GM12878 (cell line): ENCODE results near the gene CTNNA2. TPM values are rescaled to one million over a fixed set of nuclear protein-coding genes. Genes with fewer than 3 reads are reported as not detected.

ENCODE experiments used
- ATAC-seq: fragments of 200-7000 bp; cut with Tn5 transposase; 3 replicates; pipeline ENCODE4 v1.9.1; 2020; ENCODE audit warnings: mild to moderate bottlenecking, moderate library complexity
- BruUV-seq: library from RNA; stranded (reverse); fragments of 400-500 nt; replicated peaks from 2 replicates; lab custom pipeline; 2021; lab: Mats Ljungman, UMichigan
- CTCF ChIA-PET: fragments of 300-600 bp; sonication (Branson Sonifier 250); formaldehyde crosslinking; extraction: SDS; loops from one replicate; lab custom pipeline; 2021; ENCODE audit warnings: inconsistent platforms; lab: Yijun Ruan, JAX
- POLR2A ChIA-PET: fragments of 350-600 bp; formaldehyde crosslinking; extraction: SDS; loops from one replicate; lab custom pipeline; 2021; ENCODE audit warnings: inconsistent platforms; lab: Charles Lee
- RAD21 ChIA-PET: fragments of 300-600 bp; sonication (Branson Sonifier 250); formaldehyde crosslinking; loops from one replicate; lab custom pipeline; 2023; ENCODE audit warnings: antibody characterized with exemption; ENCODE audit not compliant: unreplicated experiment; lab: Charles Lee
- SMC1A ChIA-PET: fragments of 300-600 bp; sonication (Branson Sonifier 250); formaldehyde crosslinking; loops from one replicate; lab custom pipeline; 2023; ENCODE audit not compliant: unreplicated experiment, uncharacterized antibody; lab: Charles Lee
- DNase-seq: peaks from one replicate; pipeline ENCODE4 v3.0.0-alpha.2; 2011; ENCODE audit warnings: low read depth, low spot score
- FAIRE-seq: peaks from 3 replicates; lab custom pipeline; 2011; peaks lifted over from hg19 to GRCh38; lab: Jason Lieb, UNC
- H2AFZ ChIP-seq: 2 replicates; pipeline ENCODE4 v1.6.0; 2011; ENCODE audit warnings: low read depth, low read length, control low read depth; ENCODE audit not compliant: control insufficient read depth
- H3K27ac ChIP-seq: 2 replicates; pipeline ENCODE4 v1.5.1; 2011; ENCODE audit warnings: control low read depth; ENCODE audit not compliant: control insufficient read depth, insufficient read depth
- H3K27me3 ChIP-seq, 2 experiments: replicated peaks in 1 of 2; 2 replicates each; pipeline versions ENCODE4 v1.6.0 to v1.6.1; 2011; ENCODE audit warnings: low read length in 1 of 2; ENCODE audit not compliant: control insufficient read depth in 2 of 2, insufficient read depth in 2 of 2
- H3K36me3 ChIP-seq, 2 experiments: 2 replicates each; pipeline ENCODE4 v1.5.1; 2011; ENCODE audit warnings: low read length in 1 of 2; ENCODE audit not compliant: control insufficient read depth in 2 of 2, insufficient read depth in 2 of 2
- H3K4me1 ChIP-seq: 2 replicates; pipeline ENCODE4 v1.6.1; 2011; ENCODE audit warnings: mild to moderate bottlenecking, low read length, moderate library complexity, mixed read lengths; ENCODE audit not compliant: control insufficient read depth, insufficient read depth
- H3K4me2 ChIP-seq: 2 replicates; pipeline ENCODE4 v1.6.0; 2011; ENCODE audit warnings: control low read depth; ENCODE audit not compliant: control insufficient read depth, insufficient read depth
- H3K4me3 ChIP-seq: fragments of 200-600 bp; sonication (generic); 2 replicates; pipeline ENCODE4 v1.5.1; 2016
- H3K79me2 ChIP-seq: 2 replicates; pipeline ENCODE4 v1.6.0; 2011; ENCODE audit warnings: low read length; ENCODE audit not compliant: control insufficient read depth, insufficient read depth
- H3K9ac ChIP-seq: 2 replicates; pipeline ENCODE4 v1.8.0; 2011; ENCODE audit warnings: low read length, control low read depth, mixed read lengths; ENCODE audit not compliant: control insufficient read depth, insufficient read depth
- H3K9me3 ChIP-seq: replicated peaks from 3 replicates; pipeline ENCODE4 v1.5.1; 2011; ENCODE audit warnings: mild to moderate bottlenecking, low read length; ENCODE audit not compliant: control insufficient read depth, insufficient read depth
- H4K20me1 ChIP-seq: 2 replicates; pipeline ENCODE4 v1.6.0; 2011; ENCODE audit not compliant: control insufficient read depth, insufficient read depth
- BACH1 ChIP-seq: fragments of 450-650 bp; IDR thresholded peaks from 2 replicates; pipeline ENCODE4 v1.6.1; 2017; ENCODE audit warnings: mild to moderate bottlenecking, borderline replicate concordance
- BMI1 ChIP-seq: fragments of 450-650 bp; IDR thresholded peaks from 2 replicates; pipeline ENCODE4 v1.6.1; 2016; ENCODE audit warnings: mild to moderate bottlenecking, moderate library complexity, borderline replicate concordance
- CREB1 ChIP-seq: IDR thresholded peaks from 2 replicates; pipeline ENCODE4 v1.6.1; 2012; ENCODE audit warnings: low read depth, mild to moderate bottlenecking, inconsistent platforms
- IRF3 ChIP-seq: fragments of 450-650 bp; IDR thresholded peaks from 2 replicates; pipeline ENCODE4 v1.6.1; 2014; ENCODE audit warnings: mild to moderate bottlenecking
- RB1 ChIP-seq: fragments of 450-650 bp; formaldehyde crosslinking; IDR thresholded peaks from 2 replicates; pipeline ENCODE4 v1.6.1; 2017; ENCODE audit warnings: mild to moderate bottlenecking, borderline replicate concordance
- SMARCA5 ChIP-seq: fragments of 450-650 bp; IDR thresholded peaks from 2 replicates; pipeline ENCODE4 v1.6.1; 2017; ENCODE audit warnings: mild to moderate bottlenecking
- TAF1 ChIP-seq: IDR thresholded peaks from 2 replicates; pipeline ENCODE4 v1.6.1; 2011; ENCODE audit warnings: mild to moderate bottlenecking, low read depth, low read length, borderline replicate concordance
- TBL1XR1 ChIP-seq: IDR thresholded peaks from 2 replicates; pipeline ENCODE4 v1.6.1; 2012; ENCODE audit warnings: low read depth, low read length, improper control_type of control experiment
- TCF3 ChIP-seq: IDR thresholded peaks from 2 replicates; pipeline ENCODE4 v1.6.1; 2012; ENCODE audit warnings: low read depth, mild to moderate bottlenecking, low read length, borderline replicate concordance; ENCODE audit not compliant: insufficient read depth
- ZNF207 ChIP-seq: fragments of 450-650 bp; IDR thresholded peaks from 2 replicates; pipeline ENCODE4 v1.6.1; 2014; ENCODE audit warnings: antibody characterized with exemption, mild to moderate bottlenecking, borderline replicate concordance
- ZZZ3 ChIP-seq: IDR thresholded peaks from 2 replicates; pipeline ENCODE4 v1.6.1; 2011; ENCODE audit warnings: low read depth; ENCODE audit not compliant: control insufficient read depth, insufficient read length
- in situ Hi-C: fragments of 300-500 bp; cut with MboI; formaldehyde crosslinking; loops from 9 replicates; pipeline ENCODE4 v1.14.3; 2018; ENCODE audit warnings: mixed read lengths
- intact Hi-C: fragments of 100-400 bp; cut with micrococcal nuclease; formaldehyde crosslinking; loops from one replicate; pipeline ENCODE4 v1.14.2; 2022; ENCODE audit not compliant: unreplicated experiment
- polyA plus RNA-seq, 11 experiments: library from polyadenylated mRNA; depleted of rRNA in 4 of 11; unstranded in 6 of 11; stranded (reverse) in 5 of 11; fragments of >200 nt; fragmentation: Nextera tagmentation in 4 of 11; fragmentation: Illumina TruSeq in 1 of 11; extraction: Ambion mirVana in 4 of 11; extraction: Trizol in 1 of 11; gene quantifications; 1 replicate in 1 of 11; 2 replicates in 10 of 11; pipeline versions ENCODE4 v1.2.1 to v1.2.3, GENCODE V29; 2011 to 2016; ENCODE audit warnings: inconsistent platforms in 2 of 11, missing spikeins in 2 of 11, low read depth in 1 of 11
- total RNA-seq, 4 experiments: library from RNA; depleted of rRNA in 3 of 4; stranded (reverse); fragments of >200 nt in 3 of 4; fragmentation: Illumina TruSeq in 1 of 4; extraction: Trizol in 1 of 4; gene quantifications; 2 replicates each; pipeline versions ENCODE4 v1.2.1 to v1.2.3, GENCODE V29; 2013 to 2021
- TF ChIP-seq, protein P1 (sequence below): fragments of 450-650 bp; conservative IDR thresholded peaks from 2 replicates; pipeline ENCODE4 v1.6.1; 2017; ENCODE audit warnings: mild to moderate bottlenecking, moderate library complexity
- TF ChIP-seq, protein P2 (sequence below): IDR thresholded peaks from 2 replicates; pipeline ENCODE4 v1.6.1; 2012; ENCODE audit warnings: low read depth, low read length, improper control_type of control experiment
- TF ChIP-seq, protein P3 (sequence below): fragments of 450-650 bp; formaldehyde crosslinking; IDR thresholded peaks from 2 replicates; pipeline ENCODE4 v1.4.0; 2022; ENCODE audit warnings: mild to moderate bottlenecking, moderate library complexity

CTNNA2 gene
- total and polyA plus RNA-seq, 10 of the 15 experiments (the other 5 are each of a cell fraction or from before 2014, with no cell fraction given) = 2.4 to 36.2 (median 6.6) TPM

GRCh38 chr2:80014637-80015036, 501.8 kb downstream of the CTNNA2 start:
- H3K4me1 ChIP-seq = no peaks in the 10 kb centered on the region
- H3K27ac ChIP-seq = no peak overlapping the region
- no peaks in the 10 kb centered on the region for H4K20me1 ChIP-seq
- no peaks in the 10 kb centered on the region for H3K27me3 ChIP-seq
- SMC1A ChIA-PET = no interaction called here
- no TSS peak for BruUV-seq
- intact Hi-C loops = no loop called here
- RAD21 ChIA-PET = no interaction called here
- H3K4me2 ChIP-seq = no peak overlapping the region
- no peaks in the 10 kb centered on the region for H3K79me2 ChIP-seq
- no peaks in the 10 kb centered on the region for H3K9me3 ChIP-seq
- POLR2A ChIA-PET = no interaction called here
- in situ Hi-C loops = no loop called here
- no peak overlapping the region for H3K4me3 ChIP-seq
- H3K36me3 ChIP-seq = no peaks in the 10 kb centered on the region
- TF ChIP-seq, protein P1, sequence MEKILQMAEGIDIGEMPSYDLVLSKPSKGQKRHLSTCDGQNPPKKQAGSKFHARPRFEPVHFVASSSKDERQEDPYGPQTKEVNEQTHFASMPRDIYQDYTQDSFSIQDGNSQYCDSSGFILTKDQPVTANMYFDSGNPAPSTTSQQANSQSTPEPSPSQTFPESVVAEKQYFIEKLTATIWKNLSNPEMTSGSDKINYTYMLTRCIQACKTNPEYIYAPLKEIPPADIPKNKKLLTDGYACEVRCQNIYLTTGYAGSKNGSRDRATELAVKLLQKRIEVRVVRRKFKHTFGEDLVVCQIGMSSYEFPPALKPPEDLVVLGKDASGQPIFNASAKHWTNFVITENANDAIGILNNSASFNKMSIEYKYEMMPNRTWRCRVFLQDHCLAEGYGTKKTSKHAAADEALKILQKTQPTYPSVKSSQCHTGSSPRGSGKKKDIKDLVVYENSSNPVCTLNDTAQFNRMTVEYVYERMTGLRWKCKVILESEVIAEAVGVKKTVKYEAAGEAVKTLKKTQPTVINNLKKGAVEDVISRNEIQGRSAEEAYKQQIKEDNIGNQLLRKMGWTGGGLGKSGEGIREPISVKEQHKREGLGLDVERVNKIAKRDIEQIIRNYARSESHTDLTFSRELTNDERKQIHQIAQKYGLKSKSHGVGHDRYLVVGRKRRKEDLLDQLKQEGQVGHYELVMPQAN = no peak
- TF ChIP-seq TAF1 (no peak), IRF3 (no peak), TBL1XR1 (no peak), RB1 (no peak), SMARCA5 (no peak), TCF3 (no peak), BMI1 (no peak), ZNF207 (no peak), BACH1 (no peak), ZZZ3 (no peak), CREB1 (no peak)
- TF ChIP-seq, protein P2, sequence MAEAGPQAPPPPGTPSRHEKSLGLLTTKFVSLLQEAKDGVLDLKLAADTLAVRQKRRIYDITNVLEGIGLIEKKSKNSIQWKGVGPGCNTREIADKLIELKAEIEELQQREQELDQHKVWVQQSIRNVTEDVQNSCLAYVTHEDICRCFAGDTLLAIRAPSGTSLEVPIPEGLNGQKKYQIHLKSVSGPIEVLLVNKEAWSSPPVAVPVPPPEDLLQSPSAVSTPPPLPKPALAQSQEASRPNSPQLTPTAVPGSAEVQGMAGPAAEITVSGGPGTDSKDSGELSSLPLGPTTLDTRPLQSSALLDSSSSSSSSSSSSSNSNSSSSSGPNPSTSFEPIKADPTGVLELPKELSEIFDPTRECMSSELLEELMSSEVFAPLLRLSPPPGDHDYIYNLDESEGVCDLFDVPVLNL = no peak
- TF ChIP-seq, protein P3, sequence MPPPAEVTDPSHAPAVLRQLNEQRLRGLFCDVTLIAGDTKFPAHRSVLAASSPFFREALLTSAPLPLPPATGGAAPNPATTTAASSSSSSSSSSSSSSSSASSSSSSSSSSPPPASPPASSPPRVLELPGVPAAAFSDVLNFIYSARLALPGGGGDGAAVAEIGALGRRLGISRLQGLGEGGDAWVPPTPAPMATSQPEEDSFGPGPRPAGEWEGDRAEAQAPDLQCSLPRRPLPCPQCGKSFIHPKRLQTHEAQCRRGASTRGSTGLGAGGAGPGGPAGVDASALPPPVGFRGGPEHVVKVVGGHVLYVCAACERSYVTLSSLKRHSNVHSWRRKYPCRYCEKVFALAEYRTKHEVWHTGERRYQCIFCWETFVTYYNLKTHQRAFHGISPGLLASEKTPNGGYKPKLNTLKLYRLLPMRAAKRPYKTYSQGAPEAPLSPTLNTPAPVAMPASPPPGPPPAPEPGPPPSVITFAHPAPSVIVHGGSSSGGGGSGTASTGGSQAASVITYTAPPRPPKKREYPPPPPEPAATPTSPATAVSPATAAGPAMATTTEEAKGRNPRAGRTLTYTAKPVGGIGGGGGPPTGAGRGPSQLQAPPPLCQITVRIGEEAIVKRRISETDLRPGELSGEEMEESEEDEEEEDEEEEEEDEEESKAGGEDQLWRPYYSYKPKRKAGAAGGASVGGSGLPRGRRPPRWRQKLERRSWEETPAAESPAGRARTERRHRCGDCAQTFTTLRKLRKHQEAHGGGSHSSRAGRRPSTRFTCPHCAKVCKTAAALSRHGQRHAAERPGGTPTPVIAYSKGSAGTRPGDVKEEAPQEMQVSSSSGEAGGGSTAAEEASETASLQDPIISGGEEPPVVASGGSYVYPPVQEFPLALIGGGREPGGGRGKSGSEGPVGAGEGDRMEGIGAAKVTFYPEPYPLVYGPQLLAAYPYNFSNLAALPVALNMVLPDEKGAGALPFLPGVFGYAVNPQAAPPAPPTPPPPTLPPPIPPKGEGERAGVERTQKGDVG (CRISPR knock-in tag) = no peak
- DNase-seq (no peak), FAIRE-seq (no peak), ATAC-seq (no peak)
- CTCF ChIA-PET = interaction anchor here (0.7 kb wide), 1 partner anchor 1192 kb away, joined by 3 read pairs; no protein-coding TSS in a partner anchor
- H3K9ac ChIP-seq = no peak overlapping the region
- no peak overlapping the region for H2AFZ ChIP-seq
